Measurements from ENCODE around the gene GABARAP.

DNA sequence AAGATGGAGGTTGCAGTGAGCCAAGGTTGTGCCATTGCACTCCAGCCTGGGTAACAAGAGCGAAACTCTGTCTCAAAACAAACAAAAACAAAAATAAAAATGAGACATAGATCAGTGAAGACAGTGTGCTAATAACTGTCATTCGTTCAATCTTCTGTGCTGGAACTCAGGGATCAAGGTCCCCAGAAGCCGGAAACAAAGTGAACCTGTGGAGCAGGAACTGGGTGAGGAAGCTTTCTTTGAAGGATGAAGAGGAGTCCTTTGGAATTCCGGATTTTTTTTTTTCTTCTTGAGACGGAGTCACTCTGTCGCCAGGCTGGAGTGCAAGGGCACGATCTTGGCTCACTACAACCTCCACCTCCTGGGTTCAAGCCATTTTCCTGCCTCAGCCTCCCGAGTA, 37.2 kb upstream of the GABARAP start:
- TF ChIP-seq, protein P1, sequence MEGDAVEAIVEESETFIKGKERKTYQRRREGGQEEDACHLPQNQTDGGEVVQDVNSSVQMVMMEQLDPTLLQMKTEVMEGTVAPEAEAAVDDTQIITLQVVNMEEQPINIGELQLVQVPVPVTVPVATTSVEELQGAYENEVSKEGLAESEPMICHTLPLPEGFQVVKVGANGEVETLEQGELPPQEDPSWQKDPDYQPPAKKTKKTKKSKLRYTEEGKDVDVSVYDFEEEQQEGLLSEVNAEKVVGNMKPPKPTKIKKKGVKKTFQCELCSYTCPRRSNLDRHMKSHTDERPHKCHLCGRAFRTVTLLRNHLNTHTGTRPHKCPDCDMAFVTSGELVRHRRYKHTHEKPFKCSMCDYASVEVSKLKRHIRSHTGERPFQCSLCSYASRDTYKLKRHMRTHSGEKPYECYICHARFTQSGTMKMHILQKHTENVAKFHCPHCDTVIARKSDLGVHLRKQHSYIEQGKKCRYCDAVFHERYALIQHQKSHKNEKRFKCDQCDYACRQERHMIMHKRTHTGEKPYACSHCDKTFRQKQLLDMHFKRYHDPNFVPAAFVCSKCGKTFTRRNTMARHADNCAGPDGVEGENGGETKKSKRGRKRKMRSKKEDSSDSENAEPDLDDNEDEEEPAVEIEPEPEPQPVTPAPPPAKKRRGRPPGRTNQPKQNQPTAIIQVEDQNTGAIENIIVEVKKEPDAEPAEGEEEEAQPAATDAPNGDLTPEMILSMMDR (IDR thresholded peaks at IDR 0.05; ENCODE audit: control extremely low read depth in 1 of 3, insufficient read depth in 1 of 3, low read depth in 1 of 3, low read length in 3 of 3), result no peak
- no peak for TF ChIP-seq POLR2A (IDR thresholded peaks at IDR 0.05; ENCODE audit: control extremely low read depth in 1 of 2, low read depth in 2 of 2, low read length in 2 of 2)
- no peak for TF ChIP-seq ZNF274 (IDR thresholded peaks at IDR 0.05; ENCODE audit: borderline replicate concordance, extremely low read depth, low read length)
- no peak for TF ChIP-seq MAFK (IDR thresholded peaks at IDR 0.05; ENCODE audit: low read depth, low read length)
- no peak for TF ChIP-seq SIRT6 (IDR thresholded peaks at IDR 0.05; ENCODE audit: low read length)
- no peak for TF ChIP-seq CEBPB (IDR thresholded peaks at IDR 0.05; ENCODE audit: low read depth, low read length)
- TF ChIP-seq NRF1 (IDR thresholded peaks at IDR 0.05; ENCODE audit: low read depth, low read length), result no peak
- TF ChIP-seq POLR2AphosphoS5 (IDR thresholded peaks at IDR 0.05; ENCODE audit: low read depth, low read length), result no peak
- no peak for TF ChIP-seq SIX5 (IDR thresholded peaks at IDR 0.05; ENCODE audit: low read depth, low read length)
